Dedifferentiated amniotic fluid mesenchymal stem cell (primary cell): ENCODE results near the gene MRRF.

Source experiments
- DNase-seq: peaks from one replicate; pipeline ENCODE4 v3.0.0-alpha.2; 2016; ENCODE audit errors: extremely low spot score

MRRF gene

GRCh38 chr9:122228568-122229484 is 35.9 kb upstream of the MRRF start, which contains the start of gene LHX6:
LHX6 (minus strand) TSS chr9:122228957; CDS start chr9:122228740, 217 bp downstream.
- no peak for DNase-seq

GRCh38 chr9:122229485-122229837 is 35.2 kb upstream of the MRRF start:
- no peak for DNase-seq

- no peak for DNase-seq
Observed at GRCh38 chr9:122232796-122233306, 31.8 kb upstream of the MRRF start.

- no peak for DNase-seq
Observed at GRCh38 chr9:122234022-122234748, 30.5 kb upstream of the MRRF start.

- no peak for DNase-seq
Observed at GRCh38 chr9:122236681-122237080, 28.0 kb upstream of the MRRF start.

GRCh38 chr9:122239722-122240121 is 25.0 kb upstream of the MRRF start:
- no peak for DNase-seq

- no peak for DNase-seq
Observed at GRCh38 chr9:122244349-122244748, 20.3 kb upstream of the MRRF start.

GRCh38 chr9:122246666-122247065 is 18.0 kb upstream of the MRRF start:
- DNase-seq = no peak

- DNase-seq = no peak
Observed at GRCh38 chr9:122248448-122248865, 16.2 kb upstream of the MRRF start.

GRCh38 chr9:122251351-122251750 is 13.3 kb upstream of the MRRF start:
- no peak for DNase-seq

- no peak for DNase-seq
Observed at GRCh38 chr9:122252796-122253195, 11.9 kb upstream of the MRRF start.

- no peak for DNase-seq
Observed at GRCh38 chr9:122254761-122255160, 9.9 kb upstream of the MRRF start.

GRCh38 chr9:122256206-122256605 is 8.5 kb upstream of the MRRF start:
- no peak for DNase-seq

GRCh38 chr9:122258886-122259415 is 5.7 kb upstream of the MRRF start:
- no peak for DNase-seq

GRCh38 chr9:122261469-122261881 is 3.2 kb upstream of the MRRF start:
- DNase-seq = peak; percentile 36

GRCh38 chr9:122262073-122262472 is 2.6 kb upstream of the MRRF start:
- DNase-seq = no peak

GRCh38 chr9:122263699-122264349 is 858 bp upstream of the MRRF start:
- DNase-seq = no peak

- DNase-seq = peak; percentile 15
Observed at GRCh38 chr9:122265149-122265915, 650 bp downstream of the MRRF start.

GRCh38 chr9:122268041-122268814 is 3.5 kb downstream of the MRRF start:
- no peak for DNase-seq

- no peak for DNase-seq
Observed at GRCh38 chr9:122274055-122274454, 9.4 kb downstream of the MRRF start.
